Hypothalamus (tissue), 51 donors: Measurements from ENCODE around the gene FABP6.
"Not testable (repeated sequence)": the region's sequence is repeated elsewhere in the genome, so short reads cannot be mapped to it uniquely, and the experiment has no call there.

ENCODE experiments used
- DNase-seq, 51 donors: peaks; one replicate each; lab custom pipeline; 2025; lab: John Stamatoyannopoulos, UW

FABP6 gene

DNA sequence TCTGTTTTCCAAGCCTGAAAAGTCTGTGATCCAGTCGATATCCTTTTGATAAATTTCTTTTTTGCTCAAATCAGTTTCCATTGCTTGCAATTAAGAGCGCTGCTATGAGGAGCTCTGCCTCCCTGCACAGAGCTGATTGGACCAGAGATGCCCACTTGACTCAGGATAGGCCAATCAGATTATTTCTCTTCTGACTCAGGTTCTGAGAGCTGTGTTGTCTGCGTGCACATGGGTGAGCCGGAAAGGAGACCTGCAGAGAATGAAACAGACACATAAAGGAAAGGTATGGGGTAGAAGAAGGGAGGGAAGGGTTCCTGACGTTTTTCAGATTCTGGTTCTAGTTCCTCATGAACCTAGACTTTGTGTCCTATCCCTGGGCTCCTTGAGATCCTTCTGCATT, 15.8 kb upstream of the FABP6 start:
- peak in 4 of 51 donors; percentile 4 to 14 (median 13) for DNase-seq

DNA sequence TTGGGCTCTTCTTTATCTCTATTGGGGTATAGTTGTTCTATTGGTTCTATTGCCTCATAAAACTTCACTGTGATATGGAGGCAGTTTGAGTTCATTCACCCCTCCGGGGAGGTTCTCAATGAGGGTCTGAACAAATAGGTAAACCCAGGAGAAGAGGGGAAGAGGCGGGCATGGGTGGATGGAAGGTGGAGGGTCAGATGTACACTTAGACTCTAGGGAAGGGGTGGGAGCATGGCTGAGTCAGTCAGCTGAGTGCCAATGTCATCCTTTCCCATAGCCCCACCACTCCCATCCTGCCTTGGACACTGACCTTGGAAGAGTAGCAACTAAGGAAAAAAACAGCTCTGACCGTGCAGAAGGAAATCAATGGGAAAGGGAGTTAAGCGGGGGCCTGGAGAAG, 9.9 kb upstream of the FABP6 start:
- DNase-seq: no peak

DNA sequence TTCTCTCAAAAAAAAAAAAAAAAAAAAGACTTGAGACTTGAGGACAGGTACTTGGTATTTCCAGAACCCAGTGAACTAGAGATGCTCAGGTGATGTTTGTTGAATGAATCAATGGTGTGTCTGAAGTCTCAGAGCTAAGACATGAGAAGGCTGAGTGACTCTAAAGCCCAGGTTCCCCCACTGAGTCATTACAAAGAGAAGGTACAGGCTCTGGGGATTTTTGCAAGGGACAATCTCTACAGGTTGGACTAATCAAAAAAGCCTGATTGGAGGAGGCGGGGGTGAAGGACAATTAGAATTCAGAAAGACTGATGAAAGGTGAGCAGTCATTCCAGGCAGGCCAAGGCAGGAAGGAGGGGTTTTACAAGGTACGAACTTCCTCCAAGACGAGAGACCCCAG, 8.2 kb upstream of the FABP6 start:
- no peak for DNase-seq

DNA sequence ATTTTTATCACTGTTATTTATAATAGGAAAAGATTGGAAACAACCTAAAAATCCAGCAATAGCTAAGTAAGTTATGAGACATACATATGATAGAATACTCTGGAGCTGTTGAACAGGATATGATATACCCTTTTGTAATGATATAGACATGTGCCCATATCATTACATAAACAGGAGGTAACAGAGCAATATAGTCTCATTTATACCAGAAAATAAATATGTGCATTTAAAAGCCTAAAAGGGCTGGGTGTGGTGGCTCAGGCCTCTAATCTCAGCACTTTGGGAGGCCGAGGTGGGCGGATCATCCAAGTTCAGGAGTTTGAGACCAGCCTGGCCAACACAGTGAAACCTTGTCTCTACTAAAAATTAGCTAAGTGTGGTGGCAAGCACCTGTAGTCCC, 2.3 kb upstream of the FABP6 start:
- DNase-seq: no peak

DNA sequence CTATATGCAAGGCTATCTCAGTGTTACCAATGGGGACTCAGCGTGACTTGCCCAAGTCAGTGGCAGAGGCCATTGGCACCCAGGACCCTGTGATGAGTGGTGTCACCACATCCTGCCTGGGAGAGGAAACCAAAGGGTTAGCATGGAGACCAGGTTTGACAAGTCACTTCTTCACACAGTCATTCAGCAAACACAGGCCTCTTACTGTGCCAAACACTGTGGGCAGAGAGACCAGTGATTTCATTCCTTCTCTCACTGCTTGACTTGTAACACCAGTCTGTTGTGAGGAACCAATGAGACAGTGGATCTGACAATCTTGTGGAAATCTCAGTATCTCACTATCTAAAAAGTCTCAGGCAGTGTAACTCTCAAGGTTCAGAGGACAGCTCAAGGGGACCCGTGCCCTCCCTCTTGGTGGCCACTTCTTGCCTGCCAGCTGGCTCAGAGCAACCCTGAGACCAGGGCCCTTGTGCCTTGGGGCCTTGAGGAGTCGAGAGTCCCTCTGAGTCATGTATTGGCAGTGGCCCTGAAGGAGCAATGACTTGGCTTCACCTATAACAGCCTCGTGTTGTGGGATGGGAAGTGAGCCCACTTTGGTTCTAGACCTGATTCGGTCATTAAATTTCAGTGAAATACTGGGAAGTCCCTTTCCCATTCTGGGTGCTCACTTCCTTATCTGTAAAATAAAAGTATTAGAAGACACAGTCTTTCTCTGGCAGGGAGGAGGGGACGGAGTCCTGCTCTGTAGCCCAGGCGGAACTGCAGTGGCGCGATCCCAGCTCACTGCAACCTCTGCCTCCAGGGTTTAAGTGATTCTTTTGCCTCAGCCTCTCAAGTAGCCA, 1.6 kb downstream of the FABP6 start:
- peak in 7 of 51 donors; percentile 1 to 57 (median 15) for DNase-seq

DNA sequence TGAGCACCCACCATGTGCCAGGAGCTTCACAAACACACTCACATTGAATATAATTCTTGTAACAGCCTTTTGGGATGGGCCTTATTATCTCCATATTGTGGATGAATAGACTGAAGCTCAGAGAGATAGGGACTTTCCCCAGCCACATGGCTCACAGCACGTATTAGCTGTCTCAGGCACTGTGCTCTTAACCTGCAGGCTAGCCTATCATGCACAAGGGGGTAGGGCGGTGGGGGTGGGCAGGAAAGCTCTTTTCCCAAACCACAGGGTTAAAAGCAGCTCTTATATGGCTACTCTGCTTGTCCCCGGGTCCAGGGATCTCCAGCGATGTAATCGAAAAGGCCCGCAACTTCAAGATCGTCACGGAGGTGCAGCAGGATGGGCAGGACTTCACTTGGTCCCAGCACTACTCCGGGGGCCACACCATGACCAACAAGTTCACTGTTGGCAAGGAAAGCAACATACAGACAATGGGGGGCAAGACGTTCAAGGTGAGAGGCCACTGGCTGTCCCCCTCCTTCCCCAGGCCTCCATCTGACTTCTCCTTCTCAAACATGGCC, 2.6 kb downstream of the FABP6 start:
- DNase-seq: no peak

DNA sequence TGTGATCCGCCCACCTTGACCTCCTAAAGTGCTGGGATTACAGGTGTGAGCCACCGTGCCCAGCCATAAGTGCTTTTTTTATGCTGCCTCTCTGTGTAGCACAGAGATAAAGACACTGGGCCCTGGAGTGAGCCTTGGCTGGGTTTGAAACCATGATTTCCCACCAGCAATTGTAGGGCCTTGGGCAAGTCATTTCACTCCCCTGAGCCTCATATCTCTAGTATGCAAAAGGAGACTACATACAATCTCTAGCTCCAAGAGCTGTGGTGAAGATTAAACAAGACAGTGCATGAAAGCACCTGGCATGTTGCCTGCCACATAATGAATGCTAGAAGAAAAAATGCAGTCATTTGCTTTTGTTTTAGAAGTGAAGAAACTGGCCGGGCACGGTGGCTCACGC, 3.9 kb downstream of the FABP6 start:
- DNase-seq: no peak

DNA sequence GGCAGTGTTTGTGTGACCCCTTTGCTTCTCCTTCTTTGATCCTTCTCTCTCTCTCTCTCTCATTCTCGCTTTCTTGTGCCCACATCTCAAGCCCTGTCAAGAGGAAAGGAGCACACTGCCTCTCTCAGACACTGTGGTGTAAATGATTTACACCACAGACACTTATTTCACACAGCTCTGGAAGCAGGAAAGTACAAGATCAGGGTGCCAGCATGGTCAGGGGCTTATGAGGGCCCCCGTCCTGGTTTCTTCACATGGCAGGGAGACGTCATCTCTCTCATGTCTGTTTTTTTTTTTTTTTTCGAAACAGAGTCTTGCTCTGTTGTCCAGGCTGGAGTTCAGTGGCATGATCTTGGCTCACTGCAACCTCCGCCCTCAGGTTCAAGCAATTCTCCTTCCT, 6.4 kb downstream of the FABP6 start:
- no peak for DNase-seq

DNA sequence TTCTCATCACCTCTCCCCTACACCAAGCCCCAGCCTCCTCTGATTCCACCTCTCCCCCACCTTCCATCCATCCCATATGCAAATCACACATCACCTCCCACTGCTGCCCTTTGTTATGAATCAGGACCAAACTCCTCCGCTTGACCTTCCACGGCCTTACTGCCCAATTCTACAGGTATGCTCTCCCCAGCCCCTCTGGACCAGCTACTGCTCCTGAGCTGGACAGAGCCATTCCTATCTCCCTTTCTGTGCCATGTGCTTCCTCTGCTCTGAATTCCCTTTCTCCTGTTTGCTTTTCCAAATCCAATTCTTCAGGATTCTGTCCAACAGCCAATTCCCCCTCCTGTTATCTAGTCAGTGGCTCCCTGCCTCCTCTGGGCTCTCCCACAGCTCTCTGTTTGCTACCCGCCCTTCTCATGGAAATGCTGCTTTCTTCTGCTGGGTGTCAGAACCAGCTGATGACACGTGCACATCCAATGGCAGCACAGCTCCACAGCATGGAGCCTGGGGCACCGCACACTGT, 8.3 kb downstream of the FABP6 start:
- DNase-seq: no peak

DNA sequence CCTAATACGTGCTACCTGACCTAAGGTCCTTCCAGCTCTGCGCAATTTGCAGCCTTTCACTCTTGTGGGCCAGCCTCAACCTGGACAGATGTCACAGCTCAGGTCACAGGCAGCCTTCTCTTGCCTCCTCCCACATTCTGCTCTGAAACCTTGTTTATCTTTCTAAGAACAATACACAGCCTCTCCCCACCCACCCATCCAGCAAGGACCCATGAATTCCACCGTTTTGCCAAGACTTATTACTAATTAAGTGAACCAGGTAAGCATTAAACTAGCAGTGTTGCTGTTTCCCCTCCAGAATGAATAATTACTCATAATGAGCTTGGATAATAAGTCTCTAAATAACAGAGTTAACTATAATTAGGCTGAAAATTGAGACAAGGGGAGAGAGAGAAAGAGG, 11.0 kb downstream of the FABP6 start:
- DNase-seq: no peak

DNA sequence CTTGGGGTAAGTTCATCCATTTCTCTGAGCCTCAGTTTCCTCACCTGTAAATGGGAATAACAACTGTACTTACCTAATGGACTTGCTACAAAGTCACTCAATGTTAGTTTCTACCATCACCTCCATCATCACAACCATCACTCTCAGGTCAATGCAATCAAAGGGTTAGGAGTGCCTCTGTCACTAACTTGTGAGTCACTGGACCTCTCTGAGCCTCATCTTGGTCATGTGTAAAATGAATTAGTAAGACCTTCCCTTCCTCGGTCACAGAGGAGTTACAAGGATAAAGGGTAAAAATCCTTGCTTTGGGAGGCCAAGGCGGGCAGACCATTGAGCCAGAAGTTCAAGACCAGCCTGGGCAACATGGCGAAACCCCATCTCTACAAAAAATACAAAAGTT, 12.8 kb downstream of the FABP6 start:
- DNase-seq: no peak

DNA sequence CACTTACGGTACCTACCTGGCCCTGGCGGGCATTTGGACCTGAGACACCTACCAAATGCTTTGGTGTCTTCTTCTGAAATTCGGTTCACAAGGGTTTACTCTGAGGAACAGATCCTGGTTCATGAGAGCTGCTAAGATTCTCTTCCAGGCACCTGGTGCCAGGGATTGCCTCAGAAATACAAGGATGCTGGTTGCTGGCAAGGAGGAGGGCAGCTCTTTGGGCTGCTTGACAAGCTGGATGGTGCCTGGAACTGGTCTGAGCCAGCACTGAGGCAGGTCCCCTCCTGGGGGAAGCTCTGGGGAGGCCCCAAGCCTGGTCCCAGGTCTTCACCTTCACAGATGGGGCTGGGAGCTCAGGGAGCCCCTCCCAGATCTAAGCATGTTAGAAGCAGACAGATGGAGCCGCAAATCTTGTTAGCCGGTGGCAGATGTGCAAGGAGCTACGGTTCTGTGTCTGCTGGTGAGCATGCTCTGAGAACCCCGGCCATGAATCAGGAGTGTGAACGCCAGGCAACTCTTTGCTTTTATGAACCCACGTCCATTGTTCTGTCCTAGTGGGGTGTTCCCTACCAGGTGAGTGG, 16.3 kb downstream of the FABP6 start:
- DNase-seq: peak in 1 of 51 donors; percentile 14

DNA sequence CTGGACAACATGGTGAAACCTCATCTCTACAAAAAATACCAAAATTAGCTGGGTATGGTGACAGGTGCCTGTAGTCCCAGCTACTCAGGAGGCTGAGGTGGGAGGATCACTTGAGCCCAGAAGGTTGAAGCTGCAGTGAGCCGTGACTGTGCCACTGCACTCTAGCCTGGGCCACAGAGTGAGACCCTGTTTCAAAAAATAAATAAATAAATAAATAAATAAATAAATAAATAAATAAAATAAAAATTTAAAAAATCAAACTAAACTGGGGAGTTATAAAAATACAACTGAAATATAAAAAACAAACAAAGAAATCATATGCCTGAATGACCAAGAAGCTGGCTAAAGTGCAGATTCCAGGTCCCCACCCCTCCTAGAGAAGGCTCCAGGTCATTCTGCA, 20.3 kb downstream of the FABP6 start:
- DNase-seq: not testable (repeated sequence)

DNA sequence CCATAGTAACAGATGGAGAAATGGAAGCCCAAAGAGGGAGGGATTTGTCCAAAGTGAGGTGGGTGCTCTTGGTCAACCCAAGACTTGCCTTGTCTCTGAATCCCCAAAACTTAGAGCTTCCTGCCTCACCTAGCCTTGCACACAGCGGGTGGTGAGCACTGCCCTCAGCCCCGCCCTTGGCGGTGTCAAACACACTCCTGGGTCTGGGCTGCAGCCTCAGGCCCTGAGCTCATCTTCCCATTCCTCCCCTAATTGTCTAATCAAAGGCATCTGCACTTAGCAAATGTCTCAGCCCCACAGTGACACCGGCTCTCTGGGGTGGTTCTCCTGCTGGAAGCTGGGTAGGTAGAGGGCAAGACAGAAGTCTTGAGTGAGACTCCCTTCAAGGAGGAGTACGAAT, 20.9 kb downstream of the FABP6 start:
- no peak for DNase-seq

DNA sequence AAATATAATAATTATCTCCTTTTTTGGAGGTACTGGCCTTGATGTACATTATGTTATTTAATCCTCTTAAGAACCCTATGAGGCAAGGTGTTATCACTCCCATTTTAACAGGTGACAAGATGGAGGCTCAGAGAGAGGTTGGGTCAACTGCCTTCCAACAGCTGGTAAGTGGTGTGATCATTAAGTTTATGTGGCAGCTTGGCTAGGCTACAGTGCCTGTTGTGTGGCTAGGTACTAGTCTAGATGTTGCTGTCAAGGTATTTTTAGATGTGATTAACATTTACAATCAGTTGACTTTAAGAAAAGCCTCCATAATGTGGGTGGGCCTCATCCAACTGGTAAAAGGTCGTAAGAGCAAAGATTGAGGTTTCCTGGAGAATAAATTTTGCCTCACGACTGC, 21.5 kb downstream of the FABP6 start:
- DNase-seq: no peak

DNA sequence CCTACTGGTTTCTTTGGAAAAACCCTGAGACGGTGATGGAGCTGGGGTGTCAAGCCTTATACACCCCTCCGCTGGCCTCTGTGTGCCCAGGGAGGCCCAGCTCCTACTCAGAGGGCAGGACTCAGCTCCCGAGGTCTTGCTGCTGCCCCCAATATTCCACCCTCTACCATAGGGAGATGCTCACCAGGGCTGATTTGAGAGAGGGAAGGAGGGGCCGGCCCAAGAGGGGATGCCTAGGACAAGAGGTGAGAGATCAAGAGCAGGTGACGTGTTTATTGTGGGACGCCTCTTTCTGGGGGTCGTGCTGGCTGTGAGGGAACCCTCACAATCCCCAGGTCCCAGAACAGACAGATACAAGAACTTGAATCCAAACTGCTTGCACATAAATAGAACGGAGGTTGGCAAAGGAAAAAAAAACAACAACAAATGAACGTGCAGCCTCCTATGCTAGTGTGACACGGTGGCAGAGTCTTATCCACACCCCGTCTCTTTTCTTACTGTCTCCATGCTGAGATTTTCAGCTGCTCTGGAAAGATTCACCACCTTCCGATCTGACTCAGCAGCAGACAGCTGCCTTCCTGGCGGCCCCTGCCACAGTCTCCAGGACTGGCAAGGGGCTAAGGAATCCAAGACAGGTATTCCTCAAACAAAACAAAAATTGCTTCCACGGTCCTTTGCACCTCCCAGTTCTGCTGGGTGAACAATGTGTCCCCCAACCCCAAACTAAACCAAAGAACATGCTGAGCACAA, 22.3 kb downstream of the FABP6 start:
- DNase-seq: no peak

DNA sequence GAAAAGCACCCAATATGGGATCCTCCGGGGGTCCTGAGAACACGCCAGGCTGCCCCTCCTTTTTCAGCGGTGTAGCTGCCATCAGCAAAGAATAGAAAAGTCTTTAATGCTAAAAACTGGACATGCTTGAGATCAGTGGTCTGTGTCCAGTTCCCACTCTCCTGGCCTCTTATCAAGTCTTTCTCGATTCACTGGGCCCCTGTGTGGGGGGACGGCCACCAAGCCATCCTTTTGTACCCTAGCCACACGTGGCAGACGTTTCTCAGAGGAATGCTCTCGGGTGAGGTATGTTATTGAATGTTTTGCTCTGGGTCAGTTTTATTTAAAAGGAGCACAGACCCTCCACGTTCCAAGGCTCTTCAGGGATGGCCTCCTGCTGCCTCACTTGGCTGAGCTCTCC, 23.6 kb downstream of the FABP6 start:
- no peak for DNase-seq

DNA sequence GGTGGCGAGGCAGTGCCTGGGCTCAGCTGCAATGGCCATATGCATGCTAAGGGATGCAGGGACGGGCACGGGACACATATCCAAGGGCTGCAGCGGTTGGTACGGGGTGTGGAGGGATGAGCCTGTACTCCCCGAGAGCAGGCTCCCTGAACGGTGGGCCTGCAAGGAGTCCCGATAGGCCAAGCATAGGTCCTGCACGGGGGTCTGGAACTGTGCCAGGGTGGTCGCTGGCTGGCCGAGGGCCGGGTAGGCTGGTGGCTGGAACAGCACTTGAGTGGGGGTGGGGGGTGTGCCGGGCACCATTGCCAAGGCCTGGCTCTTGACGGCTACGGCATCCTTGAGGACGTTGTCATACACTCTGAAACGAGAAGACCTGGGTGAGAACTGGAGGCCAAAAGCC, 24.1 kb downstream of the FABP6 start:
- no peak for DNase-seq

DNA sequence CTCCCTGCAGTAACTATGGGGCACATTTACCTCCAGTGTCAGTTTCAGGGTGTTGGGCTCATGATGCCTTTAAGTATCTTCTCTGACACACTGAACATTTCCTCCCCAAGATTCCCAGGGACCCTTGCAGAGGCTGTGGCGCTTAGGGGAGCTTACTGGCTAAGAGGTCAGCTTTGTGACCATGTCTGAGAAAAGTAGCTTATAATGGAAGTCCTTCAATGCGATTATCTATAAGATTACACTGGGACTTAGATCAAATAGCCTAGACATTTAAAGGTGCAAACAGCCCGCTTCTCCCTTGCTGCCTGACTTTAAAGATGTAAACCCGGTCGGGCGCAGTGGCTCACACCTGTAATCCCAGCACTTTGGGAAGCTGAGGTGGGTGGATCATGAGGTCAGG, 25.4 kb downstream of the FABP6 start:
- no peak for DNase-seq

DNA sequence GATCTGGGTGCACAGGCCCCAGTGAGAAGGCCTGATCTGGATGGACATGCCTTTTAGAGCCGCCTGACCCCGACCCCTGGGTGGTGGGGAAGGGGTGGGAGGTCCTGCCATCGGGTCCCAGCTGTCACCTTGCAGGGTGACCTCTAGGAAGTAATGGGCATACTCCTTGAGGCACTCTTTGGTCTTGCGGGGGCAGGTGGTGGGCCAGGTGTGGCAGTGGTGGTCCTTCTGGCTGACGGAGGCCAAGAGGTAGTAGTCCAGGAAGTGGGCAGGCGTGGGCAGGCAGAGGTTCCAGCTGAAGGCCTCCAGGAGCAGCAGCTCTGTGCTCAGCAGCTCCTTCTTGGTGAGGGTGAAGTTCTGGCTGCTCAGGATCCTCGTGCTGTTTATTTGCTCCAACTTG, 30.0 kb downstream of the FABP6 start:
- DNase-seq: no peak
